Smooth muscle cell (in vitro differentiated cells): Measurements from ENCODE around the gene TMEM201. TPM values are rescaled to one million over a fixed set of nuclear protein-coding genes. Genes with fewer than 3 reads are reported as not detected.

Source experiments
- DNase-seq: peaks from one replicate; lab custom pipeline; 2025; ENCODE audit not compliant: unreplicated experiment; lab: John Stamatoyannopoulos, UW
- H2AFZ ChIP-seq: fragments of 200-600 bp; sonication (generic); 2 replicates; pipeline ENCODE4 v1.6.0; 2016; ENCODE audit warnings: antibody characterized with exemption, low read depth, mild to moderate bottlenecking
- H3F3A ChIP-seq: fragments of 200-600 bp; sonication (generic); 2 replicates; pipeline ENCODE4 v1.6.0; 2017; ENCODE audit warnings: antibody characterized with exemption, low read depth
- H3K27ac ChIP-seq: fragments of 200-600 bp; sonication (generic); 2 replicates; pipeline ENCODE4 v1.5.1; 2016; ENCODE audit warnings: low read depth, mild to moderate bottlenecking
- H3K27me3 ChIP-seq: fragments of 200-600 bp; sonication (generic); 2 replicates; pipeline ENCODE4 v1.6.1; 2016; ENCODE audit warnings: low read depth, mild to moderate bottlenecking
- H3K36me3 ChIP-seq: fragments of 200-600 bp; sonication (generic); 2 replicates; pipeline ENCODE4 v1.5.1; 2016; ENCODE audit warnings: low read depth
- H3K4me1 ChIP-seq: fragments of 200-600 bp; sonication (generic); 2 replicates; pipeline ENCODE4 v1.5.1; 2016; ENCODE audit warnings: low read depth
- H3K4me2 ChIP-seq: fragments of 200-600 bp; sonication (generic); 2 replicates; pipeline ENCODE4 v1.6.0; 2016; ENCODE audit warnings: mild to moderate bottlenecking
- H3K4me3 ChIP-seq: fragments of 200-600 bp; sonication (generic); 2 replicates; pipeline ENCODE4 v1.5.1; 2016; ENCODE audit warnings: mild to moderate bottlenecking
- H3K79me2 ChIP-seq: fragments of 200-600 bp; sonication (generic); 2 replicates; pipeline ENCODE4 v1.6.0; 2016; ENCODE audit warnings: low read depth, mild to moderate bottlenecking
- H3K9ac ChIP-seq: fragments of 200-600 bp; sonication (generic); 2 replicates; pipeline ENCODE4 v1.6.0; 2016; ENCODE audit warnings: low read depth
- H3K9me3 ChIP-seq: fragments of 200-600 bp; sonication (generic); replicated peaks from 2 replicates; pipeline ENCODE4 v1.5.1; 2016; ENCODE audit warnings: low read depth
- H4K20me1 ChIP-seq: fragments of 200-600 bp; sonication (generic); 2 replicates; pipeline ENCODE4 v1.6.0; 2016; ENCODE audit warnings: low read depth
- WGBS: methylation state at CpG from one replicate; pipeline ENCODE4 v1.1.7; 2016; ENCODE audit warnings: low lambda C conversion rate; 5-methylcytosine and 5-hydroxymethylcytosine counted together
- polyA plus RNA-seq: library from polyadenylated mRNA; unstranded; fragments of >200 nt; fragmentation: Nextera tagmentation; extraction: Ambion mirVana; gene quantifications from 2 replicates; pipeline ENCODE4 v1.2.1, GENCODE V29; 2016
- total RNA-seq: library from RNA; depleted of rRNA; stranded (reverse); fragments of >200 nt; gene quantifications from 2 replicates; pipeline ENCODE4 v1.2.3, GENCODE V29; 2014
- TF ChIP-seq, protein P1 (sequence below): fragments of 200-600 bp; sonication (generic); IDR thresholded peaks from 2 replicates; pipeline ENCODE4 v1.5.1; 2017; ENCODE audit warnings: borderline replicate concordance, mild to moderate bottlenecking, antibody characterized with exemption; ENCODE audit not compliant: insufficient read depth, poor library complexity, severe bottlenecking

TMEM201 gene
- total and polyA plus RNA-seq, 2 experiments from 2014 or later, result 2.4 to 8.8 TPM

DNA sequence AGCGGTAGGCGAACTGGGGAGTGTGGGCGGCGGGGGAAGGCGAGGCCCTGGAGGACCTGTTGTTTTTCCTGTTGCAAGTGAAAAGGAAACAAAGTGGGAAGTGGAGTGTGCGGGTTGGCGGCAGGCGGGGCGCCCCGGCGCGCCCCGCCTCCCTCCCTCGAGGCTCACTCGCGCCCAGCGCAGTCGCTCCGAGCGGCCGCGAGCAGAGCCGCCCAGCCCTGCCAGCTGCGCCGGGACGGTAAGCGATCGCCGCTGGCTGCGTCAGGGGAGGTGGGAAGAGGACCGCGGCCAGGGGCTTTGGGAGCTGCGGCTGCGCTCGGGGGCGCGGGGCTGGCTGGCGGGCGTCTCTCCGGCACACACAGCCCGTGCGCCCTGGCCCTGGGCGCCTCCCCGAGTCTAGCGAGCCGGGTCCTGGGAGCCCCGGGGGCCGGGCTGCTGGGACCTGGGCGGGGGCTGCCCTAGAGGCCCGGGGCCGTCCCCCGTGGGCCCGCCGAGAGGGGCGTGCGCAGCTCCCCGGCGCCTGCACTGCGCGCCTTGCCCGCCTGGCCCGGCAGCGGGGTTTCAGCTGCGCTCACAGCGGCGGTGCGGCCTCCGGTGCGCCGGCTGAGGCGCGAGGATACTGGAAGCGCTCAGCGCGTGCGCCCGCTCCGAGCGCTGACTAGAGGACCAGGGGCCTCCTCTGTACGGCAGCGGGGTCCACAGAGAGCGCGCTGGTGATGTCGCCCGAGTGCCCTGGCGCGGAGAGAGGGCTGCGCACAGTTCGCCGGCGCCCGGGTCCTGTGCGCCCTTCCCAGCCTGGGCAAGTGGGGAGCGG is 63.1 kb downstream of the TMEM201 start, which contains the start of gene PIK3CD:
TSS of gene PIK3CD (plus strand) at position 167 of the 814 bp plus-strand sequence. CDS start 58,725 bp downstream, outside the sequence.
- TF ChIP-seq, protein P1, sequence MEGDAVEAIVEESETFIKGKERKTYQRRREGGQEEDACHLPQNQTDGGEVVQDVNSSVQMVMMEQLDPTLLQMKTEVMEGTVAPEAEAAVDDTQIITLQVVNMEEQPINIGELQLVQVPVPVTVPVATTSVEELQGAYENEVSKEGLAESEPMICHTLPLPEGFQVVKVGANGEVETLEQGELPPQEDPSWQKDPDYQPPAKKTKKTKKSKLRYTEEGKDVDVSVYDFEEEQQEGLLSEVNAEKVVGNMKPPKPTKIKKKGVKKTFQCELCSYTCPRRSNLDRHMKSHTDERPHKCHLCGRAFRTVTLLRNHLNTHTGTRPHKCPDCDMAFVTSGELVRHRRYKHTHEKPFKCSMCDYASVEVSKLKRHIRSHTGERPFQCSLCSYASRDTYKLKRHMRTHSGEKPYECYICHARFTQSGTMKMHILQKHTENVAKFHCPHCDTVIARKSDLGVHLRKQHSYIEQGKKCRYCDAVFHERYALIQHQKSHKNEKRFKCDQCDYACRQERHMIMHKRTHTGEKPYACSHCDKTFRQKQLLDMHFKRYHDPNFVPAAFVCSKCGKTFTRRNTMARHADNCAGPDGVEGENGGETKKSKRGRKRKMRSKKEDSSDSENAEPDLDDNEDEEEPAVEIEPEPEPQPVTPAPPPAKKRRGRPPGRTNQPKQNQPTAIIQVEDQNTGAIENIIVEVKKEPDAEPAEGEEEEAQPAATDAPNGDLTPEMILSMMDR, result no peak
- Histone ChIP-seq H3K4me3 (peak within 1 kb of the TSS; percentile 56), H3K27ac (no peak within 1 kb of the TSS), H3K9ac (no peak within 1 kb of the TSS), H3F3A (no peaks in the 10 kb centered on the region), H3K4me2 (peak within 1 kb of the TSS; percentile 99), H4K20me1 (no peaks in the 10 kb centered on the region), H3K9me3 (no peaks in the 10 kb centered on the region), H3K36me3 (no peaks in the 10 kb centered on the region), H3K27me3 (peaks cover 59% of the 10 kb centered on the region), H2AFZ (peak within 1 kb of the TSS; percentile 19), H3K4me1 (peaks cover 7% of the 10 kb centered on the region), H3K79me2 (no peaks in the 10 kb centered on the region)
- under 1% methylated on average over 54 of the region's 94 CpGs for WGBS
- no peak for DNase-seq

DNA sequence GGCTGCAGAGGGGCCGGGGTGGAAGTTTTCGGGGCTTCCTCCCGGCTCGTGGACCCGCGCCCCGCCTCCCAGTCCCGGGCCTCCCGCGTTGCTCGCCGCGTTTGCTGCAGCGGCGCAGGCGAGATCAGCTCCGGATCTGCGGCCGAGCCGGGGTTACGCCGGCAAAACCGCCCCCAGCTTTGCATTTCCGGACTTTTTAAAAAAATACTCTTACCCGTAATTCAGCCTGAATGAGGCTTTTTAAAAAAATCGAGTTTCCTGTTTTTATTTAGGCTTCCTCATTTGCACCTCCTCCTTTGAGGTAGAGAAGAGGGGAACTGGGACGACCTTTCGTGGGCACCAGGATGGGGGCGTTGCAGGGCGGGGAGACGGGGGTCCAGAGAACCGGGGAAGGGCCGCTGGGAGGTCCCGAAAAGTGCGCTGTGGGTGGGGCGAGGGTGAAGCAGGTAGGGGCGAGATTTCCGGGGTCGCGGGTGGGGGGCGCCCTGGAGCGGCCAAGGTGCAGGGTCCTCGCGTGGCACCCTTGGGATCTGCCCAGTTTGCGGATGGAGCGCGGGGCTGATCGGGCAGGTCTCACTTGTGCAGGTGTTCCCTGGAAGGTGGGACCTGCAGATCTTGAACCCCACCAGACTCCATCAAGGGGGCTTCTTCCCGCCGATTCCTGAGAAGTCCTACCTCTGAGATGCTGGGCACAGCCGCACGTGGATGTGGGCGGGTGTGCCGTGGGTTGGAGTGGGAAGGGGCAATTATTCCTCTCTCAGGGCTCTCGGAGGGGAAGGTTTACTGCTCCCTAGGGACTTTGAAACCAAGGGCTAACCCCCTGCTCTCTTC is 63.9 kb downstream of the TMEM201 start:
- WGBS, result 18% methylated on average over 38 of the region's 55 CpGs
- Histone ChIP-seq H3K36me3 (no peaks in the 10 kb centered on the region), H2AFZ (peak overlapping the region; percentile 19), H3K9me3 (no peaks in the 10 kb centered on the region), H4K20me1 (no peaks in the 10 kb centered on the region), H3K79me2 (no peaks in the 10 kb centered on the region), H3K4me2 (peak overlapping the region; percentile 99), H3K27me3 (peaks cover 59% of the 10 kb centered on the region), H3K4me3 (peak overlapping the region; percentile 56), H3K9ac (no peak overlapping the region), H3K27ac (no peak overlapping the region), H3F3A (no peaks in the 10 kb centered on the region), H3K4me1 (peaks cover 7% of the 10 kb centered on the region)
- DNase-seq, result no peak
- TF ChIP-seq, protein P1, result no peak

DNA sequence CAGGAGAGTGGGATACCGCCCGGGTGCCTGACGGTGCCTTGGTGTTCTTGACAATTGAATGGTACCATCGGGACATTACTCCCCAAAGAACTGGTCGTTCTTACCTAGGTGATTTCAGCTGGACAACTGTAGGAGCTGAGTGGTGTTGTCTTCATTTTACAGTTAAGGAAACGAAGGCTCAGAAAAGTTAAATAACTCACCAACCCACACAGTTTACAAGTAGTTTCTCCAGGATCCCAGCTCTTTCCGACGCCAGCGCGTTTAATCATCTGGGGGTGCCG is 64.4 kb downstream of the TMEM201 start:
- Histone ChIP-seq H3K4me3 (no peak overlapping the region), H3K27ac (no peak overlapping the region), H3K79me2 (no peaks in the 10 kb centered on the region), H3K9me3 (no peaks in the 10 kb centered on the region), H3K27me3 (peaks cover 55% of the 10 kb centered on the region), H3K9ac (no peak overlapping the region), H2AFZ (no peak overlapping the region), H3K4me2 (no peak overlapping the region), H3F3A (no peaks in the 10 kb centered on the region), H3K4me1 (peaks cover 7% of the 10 kb centered on the region), H3K36me3 (no peaks in the 10 kb centered on the region), H4K20me1 (no peaks in the 10 kb centered on the region)
- TF ChIP-seq, protein P1, result no peak
- no peak for DNase-seq
- 68% methylated on average over 11 of the region's 11 CpGs for WGBS
